Thyroid gland (tissue), 4 donors: Measurements from ENCODE around the gene SLN.

Experiments
- CTCF ChIP-seq, 6 experiments: fragments of 200-600 bp in 3 of 6; fragments of 450-650 bp in 3 of 6; sonication (generic) in 3 of 6; IDR thresholded peaks; one replicate each; pipeline ENCODE4 v1.5.1; 2016 to 2019; ENCODE audit warnings: antibody characterized with exemption in 6 of 6, mild to moderate bottlenecking in 2 of 6, inconsistent platforms in 1 of 6, moderate library complexity in 1 of 6
- POLR2A ChIP-seq, 2 donors: fragments of 450-650 bp; IDR thresholded peaks; one replicate each; pipeline ENCODE4 v1.6.1; 2017; ENCODE audit warnings: antibody characterized with exemption in 2 of 2, mild to moderate bottlenecking in 2 of 2, moderate library complexity in 1 of 2

GRCh38 chr11:107702109-107702660 is 9.7 kb downstream of the SLN start:
- no peak for TF ChIP-seq POLR2A (IDR thresholded peaks at IDR 0.05)
- TF ChIP-seq CTCF (IDR thresholded peaks at IDR 0.05): no peak
